Body of pancreas (tissue), 4 donors: ENCODE results near the gene FAXC.

Experiments used
- POLR2A ChIP-seq, 3 donors: fragments of 450-650 bp; IDR thresholded peaks; one replicate each; pipeline ENCODE4 v1.6.1; 2016; ENCODE audit warnings: antibody characterized with exemption in 3 of 3, mild to moderate bottlenecking in 2 of 3
- TF ChIP-seq, protein P1 (sequence below), 7 experiments: fragments of 450-650 bp in 4 of 7; fragments of 200-600 bp in 3 of 7; sonication (generic) in 3 of 7; IDR thresholded peaks; one replicate each; pipeline ENCODE4 v1.5.1; 2016 to 2019; ENCODE audit warnings: antibody characterized with exemption in 7 of 7

GRCh38 chr6:99348288-99349170 is 945 bp downstream of the FAXC start:
- TF ChIP-seq, protein P1, sequence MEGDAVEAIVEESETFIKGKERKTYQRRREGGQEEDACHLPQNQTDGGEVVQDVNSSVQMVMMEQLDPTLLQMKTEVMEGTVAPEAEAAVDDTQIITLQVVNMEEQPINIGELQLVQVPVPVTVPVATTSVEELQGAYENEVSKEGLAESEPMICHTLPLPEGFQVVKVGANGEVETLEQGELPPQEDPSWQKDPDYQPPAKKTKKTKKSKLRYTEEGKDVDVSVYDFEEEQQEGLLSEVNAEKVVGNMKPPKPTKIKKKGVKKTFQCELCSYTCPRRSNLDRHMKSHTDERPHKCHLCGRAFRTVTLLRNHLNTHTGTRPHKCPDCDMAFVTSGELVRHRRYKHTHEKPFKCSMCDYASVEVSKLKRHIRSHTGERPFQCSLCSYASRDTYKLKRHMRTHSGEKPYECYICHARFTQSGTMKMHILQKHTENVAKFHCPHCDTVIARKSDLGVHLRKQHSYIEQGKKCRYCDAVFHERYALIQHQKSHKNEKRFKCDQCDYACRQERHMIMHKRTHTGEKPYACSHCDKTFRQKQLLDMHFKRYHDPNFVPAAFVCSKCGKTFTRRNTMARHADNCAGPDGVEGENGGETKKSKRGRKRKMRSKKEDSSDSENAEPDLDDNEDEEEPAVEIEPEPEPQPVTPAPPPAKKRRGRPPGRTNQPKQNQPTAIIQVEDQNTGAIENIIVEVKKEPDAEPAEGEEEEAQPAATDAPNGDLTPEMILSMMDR (IDR thresholded peaks at IDR 0.05): no peak
- TF ChIP-seq POLR2A (IDR thresholded peaks at IDR 0.05): no peak
